Lower leg skin (tissue), 3 donors: Measurements from ENCODE around the gene PIM3.

Source experiments
- POLR2A ChIP-seq, 2 donors: fragments of 450-650 bp; IDR thresholded peaks; one replicate each; pipeline ENCODE4 v1.6.1; 2016 to 2017; ENCODE audit warnings: antibody characterized with exemption in 2 of 2, mild to moderate bottlenecking in 1 of 2, moderate library complexity in 1 of 2
- TF ChIP-seq, protein P1 (sequence below), 3 donors: fragments of 450-650 bp; IDR thresholded peaks; one replicate each; pipeline ENCODE4 v1.5.1; 2016; ENCODE audit warnings: antibody characterized with exemption in 3 of 3, mild to moderate bottlenecking in 3 of 3, moderate library complexity in 2 of 3

- TF ChIP-seq, protein P1, sequence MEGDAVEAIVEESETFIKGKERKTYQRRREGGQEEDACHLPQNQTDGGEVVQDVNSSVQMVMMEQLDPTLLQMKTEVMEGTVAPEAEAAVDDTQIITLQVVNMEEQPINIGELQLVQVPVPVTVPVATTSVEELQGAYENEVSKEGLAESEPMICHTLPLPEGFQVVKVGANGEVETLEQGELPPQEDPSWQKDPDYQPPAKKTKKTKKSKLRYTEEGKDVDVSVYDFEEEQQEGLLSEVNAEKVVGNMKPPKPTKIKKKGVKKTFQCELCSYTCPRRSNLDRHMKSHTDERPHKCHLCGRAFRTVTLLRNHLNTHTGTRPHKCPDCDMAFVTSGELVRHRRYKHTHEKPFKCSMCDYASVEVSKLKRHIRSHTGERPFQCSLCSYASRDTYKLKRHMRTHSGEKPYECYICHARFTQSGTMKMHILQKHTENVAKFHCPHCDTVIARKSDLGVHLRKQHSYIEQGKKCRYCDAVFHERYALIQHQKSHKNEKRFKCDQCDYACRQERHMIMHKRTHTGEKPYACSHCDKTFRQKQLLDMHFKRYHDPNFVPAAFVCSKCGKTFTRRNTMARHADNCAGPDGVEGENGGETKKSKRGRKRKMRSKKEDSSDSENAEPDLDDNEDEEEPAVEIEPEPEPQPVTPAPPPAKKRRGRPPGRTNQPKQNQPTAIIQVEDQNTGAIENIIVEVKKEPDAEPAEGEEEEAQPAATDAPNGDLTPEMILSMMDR (IDR thresholded peaks at IDR 0.05), result no peak
- no peak for TF ChIP-seq POLR2A (IDR thresholded peaks at IDR 0.05)
Observed at GRCh38 chr22:50009251-50009650, 48.7 kb downstream of the PIM3 start.
